Embryonic facial prominence (tissue), 1 donor: ENCODE results near the gene CARD19.

Experiments used
- DNase-seq: peaks from one replicate; pipeline ENCODE4 v3.0.0-alpha.2; 2016; ENCODE audit errors: extremely low spot score

The CARD19 gene

DNA sequence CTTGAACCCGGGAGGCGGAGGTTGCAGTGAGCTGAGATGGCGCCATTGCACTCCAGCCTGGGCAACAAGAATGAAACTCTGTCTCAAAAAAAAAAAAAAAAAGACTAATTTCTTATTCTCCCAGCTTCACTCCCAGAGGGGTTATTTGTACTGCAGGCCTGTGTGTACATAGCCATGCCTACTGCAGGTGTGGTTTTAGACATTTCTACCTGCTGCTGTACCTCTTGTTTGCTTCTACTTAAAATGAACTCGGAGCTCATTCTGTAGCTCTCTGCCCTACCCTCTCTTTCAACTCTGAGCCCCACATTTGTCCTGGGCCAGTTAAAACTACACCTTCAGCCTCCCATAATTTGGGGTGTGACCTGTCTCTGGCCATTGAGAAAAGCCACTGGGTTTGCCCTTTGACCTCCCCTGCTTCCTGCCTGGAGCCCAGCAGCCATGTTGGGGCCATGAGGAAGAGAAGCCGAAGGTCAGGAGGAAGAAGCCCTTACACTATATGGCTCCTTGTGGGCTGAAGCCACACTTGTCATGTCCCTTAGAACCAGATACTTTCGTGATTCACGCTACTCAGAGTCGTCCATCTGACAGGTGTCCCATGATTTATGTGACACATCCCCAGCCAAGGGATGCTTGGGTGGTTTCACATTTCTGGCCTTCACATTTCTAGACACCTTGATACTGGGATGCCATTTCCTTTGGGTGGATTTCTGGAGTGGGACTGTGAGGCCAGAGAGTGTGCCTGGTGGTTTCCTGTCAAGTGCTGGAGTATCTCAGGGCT lies 9.4 kb upstream of the CARD19 start:
- DNase-seq, result no peak

GRCh38 chr9:93087971-93088655 lies 7.9 kb upstream of the CARD19 start:
- DNase-seq, result no peak

DNA sequence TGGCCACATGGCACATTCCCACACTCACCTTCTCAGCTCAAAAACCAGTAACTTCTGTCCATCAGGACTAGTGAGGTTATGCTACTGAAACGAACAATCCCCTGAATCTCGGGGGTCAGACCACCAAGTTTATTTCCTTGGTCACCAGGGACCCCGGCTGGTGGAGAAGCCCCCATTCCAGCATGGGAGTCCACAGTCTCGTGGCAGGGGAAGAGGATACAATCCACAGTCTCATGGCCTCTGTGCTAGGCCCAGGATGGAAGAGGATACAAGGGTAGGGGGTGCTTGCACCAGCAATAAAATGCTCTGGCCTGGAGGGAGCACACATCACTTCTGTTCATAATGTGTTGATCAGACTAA lies 7.4 kb upstream of the CARD19 start:
- no peak for DNase-seq

GRCh38 chr9:93089024-93089423 lies 7.0 kb upstream of the CARD19 start:
- no peak for DNase-seq

DNA sequence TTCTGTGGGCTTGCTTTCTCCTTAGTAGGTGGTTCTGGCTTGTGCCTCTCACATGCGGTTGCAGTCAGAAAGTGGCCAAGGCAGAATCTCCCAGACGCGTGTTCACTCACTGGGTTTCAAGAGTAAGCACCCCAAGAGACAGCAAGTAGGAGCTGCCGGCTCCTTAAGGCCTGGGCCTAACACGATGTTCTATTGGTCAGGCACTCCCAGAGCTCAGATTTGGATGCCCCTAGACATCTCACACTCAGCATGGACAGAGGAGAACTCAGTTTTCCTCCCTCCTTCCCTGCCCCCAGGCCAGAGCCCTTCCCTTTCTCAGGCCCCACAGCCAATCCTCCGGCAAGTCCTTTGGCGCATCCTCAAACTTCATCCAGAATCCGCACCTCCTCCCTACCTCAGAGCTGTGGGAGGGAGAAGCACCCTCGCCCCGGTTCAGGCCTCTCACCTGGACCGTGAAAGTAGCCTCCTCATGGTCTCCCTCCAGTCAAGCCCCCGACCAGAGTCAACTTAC lies 6.5 kb upstream of the CARD19 start:
- no peak for DNase-seq

GRCh38 chr9:93090091-93090655 lies 5.8 kb upstream of the CARD19 start:
- DNase-seq, result no peak

- DNase-seq, result no peak
Measured at GRCh38 chr9:93091056-93091452, 5.0 kb upstream of the CARD19 start.

DNA sequence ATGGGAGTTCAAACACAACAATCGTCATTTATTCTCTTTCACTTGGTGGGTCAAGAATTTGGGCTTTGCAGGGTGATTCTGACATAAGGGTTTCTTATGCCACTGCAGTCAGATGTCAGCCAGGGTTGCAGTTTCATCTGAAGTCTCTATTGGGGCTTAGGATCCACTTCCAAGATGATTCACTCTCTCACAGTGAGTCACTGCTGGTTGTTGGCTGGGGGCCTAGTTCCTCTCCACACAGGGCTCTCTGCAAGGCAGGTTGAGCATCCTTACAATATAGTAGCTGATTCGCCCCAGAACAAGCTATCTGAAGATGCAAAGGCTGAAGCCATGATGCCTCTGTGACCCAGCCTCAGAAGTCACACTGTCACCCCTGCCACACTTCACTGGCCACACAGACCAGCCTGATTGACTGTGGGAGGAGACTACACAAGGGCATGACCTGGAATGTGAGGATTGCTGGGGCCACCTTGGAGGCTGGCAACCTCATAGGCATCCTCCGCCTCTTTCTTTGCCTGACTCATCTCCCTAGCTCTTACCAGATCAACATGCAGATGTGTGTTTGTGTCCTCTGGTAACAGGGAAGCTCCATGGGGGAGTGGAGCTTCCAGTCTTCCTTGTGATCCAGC lies 4.5 kb upstream of the CARD19 start:
- no peak for DNase-seq

- no peak for DNase-seq
Measured at GRCh38 chr9:93092251-93092991, 3.6 kb upstream of the CARD19 start.

DNA sequence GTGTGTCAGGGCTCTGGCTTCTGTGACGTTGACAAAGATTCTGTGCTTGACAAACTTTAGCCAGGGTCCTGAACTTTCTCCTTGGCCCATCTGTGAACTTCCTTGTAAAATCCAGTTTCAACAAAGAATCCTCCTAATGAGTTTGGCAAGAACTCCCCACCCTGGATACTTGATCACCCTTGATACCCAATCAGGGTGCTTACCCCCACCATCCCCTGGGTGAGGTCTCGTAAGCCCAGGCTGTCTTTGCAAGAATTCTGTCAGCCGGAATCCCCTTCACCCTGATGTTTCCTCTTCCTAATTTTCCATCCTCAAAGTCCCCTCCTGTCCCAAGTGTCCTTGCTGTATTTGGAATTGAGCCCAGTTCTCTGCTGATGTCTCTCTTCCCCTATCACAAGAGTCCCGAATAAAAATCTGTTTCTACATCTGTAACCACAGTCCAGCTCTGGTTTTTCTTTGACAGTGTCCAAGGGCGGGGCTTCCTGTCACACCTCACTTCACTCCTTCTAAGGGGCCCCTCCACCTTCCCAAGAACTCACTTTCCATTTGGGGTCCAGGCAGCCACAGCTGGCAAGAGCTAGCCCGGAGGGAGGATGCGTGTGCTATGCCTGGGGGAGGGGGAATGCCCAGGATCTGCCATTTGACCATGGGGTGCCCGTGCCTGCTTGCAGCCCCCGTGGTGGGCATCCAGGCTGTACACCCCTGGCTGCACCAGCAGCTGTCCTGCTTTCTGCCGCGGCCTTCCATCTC lies 2.7 kb upstream of the CARD19 start:
- DNase-seq, result no peak

GRCh38 chr9:93093877-93094657 lies 1.9 kb upstream of the CARD19 start:
- no peak for DNase-seq

DNA sequence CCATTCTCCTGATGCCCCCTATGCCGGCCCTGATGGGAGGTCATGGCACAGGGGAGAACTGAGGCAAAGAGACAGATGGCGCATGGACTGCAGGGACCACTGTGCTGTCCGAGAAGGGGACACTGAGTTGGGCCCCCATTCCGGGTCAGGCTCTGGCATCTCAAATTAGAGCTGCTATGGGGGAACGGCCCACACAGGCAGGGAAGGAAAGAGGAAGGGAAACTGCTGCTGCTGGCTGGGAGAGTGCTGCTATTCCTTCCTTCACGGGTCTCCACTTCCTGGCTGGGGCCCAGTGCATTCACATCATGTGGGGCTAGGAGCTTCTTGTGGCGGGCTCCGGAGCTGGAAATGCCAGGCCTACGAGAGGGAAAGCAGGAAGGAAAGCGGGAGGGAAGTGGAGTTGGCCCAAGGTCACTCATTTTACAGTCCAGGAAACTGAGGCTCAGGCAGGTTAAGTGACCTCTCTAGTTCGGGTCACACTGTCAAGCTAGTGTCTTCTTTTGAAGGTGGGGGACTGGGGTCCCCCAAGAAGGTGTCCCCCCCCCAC lies 1.3 kb upstream of the CARD19 start:
- DNase-seq, result peak; percentile 22

- peak; percentile 98 for DNase-seq
Measured at GRCh38 chr9:93095205-93096130, 549 bp upstream of the CARD19 start.

- no peak for DNase-seq
Measured at GRCh38 chr9:93096811-93097382, 880 bp downstream of the CARD19 start.

GRCh38 chr9:93097511-93098201 lies 1.6 kb downstream of the CARD19 start:
- no peak for DNase-seq

DNA sequence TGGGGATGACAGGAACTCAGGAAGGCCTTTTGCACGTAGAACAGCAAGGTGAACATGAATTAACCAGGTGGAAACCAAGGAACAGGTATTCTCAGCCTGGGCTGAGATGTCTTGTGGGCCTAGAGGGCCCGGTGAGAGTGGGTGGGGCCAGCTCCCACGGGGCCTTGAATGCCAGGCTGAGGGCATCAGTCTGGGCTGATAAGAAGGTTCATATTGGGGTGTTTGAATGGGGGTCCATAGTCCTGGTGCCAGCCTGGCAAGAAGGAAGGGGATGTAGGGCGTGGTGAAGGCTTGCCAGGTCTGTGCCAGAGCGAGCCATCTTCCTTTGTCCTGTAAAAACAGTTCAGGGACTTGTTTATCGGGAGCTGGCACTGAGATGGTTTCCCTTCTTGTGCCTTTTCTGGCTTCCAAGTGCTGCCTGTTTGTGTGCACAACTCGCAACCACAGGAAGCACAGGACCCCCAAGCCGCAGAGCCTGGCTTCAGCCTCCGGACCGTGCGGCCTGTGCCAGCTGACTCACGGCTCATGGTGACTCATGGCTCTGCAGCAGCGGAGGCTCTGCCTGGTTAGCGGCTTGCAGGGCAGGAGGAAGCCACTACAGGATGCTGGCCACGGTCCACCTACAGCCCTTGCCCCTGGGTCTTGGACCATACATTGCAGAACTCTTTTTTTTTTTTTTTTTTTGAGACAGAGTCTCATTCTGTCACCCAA lies 2.4 kb downstream of the CARD19 start:
- no peak for DNase-seq
